ELF-1 (cell line): ENCODE data around the gene AXIN2.

Experiments
- DNase-seq: peaks from one replicate; pipeline ENCODE4 v3.0.0-alpha.2; 2016; ENCODE audit warnings: low read depth, low spot score

Gene AXIN2

GRCh38 chr17:65556014-65556909 is 5.2 kb downstream of the AXIN2 start:
- DNase-seq: peak; percentile 91

GRCh38 chr17:65554553-65555223 is 6.8 kb downstream of the AXIN2 start:
- DNase-seq: no peak

- no peak for DNase-seq
These were observed 7.5 kb downstream of the AXIN2 start for GRCh38 chr17:65553646-65554552.

GRCh38 chr17:65553009-65553645 is 8.3 kb downstream of the AXIN2 start:
- no peak for DNase-seq

- DNase-seq: no peak
These were observed 9.2 kb downstream of the AXIN2 start for GRCh38 chr17:65552214-65552613.

GRCh38 chr17:65551267-65552040 is 10.0 kb downstream of the AXIN2 start:
- DNase-seq: no peak

- no peak for DNase-seq
These were observed 10.7 kb downstream of the AXIN2 start for GRCh38 chr17:65550758-65551157.

- peak; percentile 95 for DNase-seq
These were observed 11.3 kb downstream of the AXIN2 start for GRCh38 chr17:65550075-65550662.

GRCh38 chr17:65548269-65548969 is 13.0 kb downstream of the AXIN2 start:
- DNase-seq: no peak

- DNase-seq: no peak
These were observed 14.2 kb downstream of the AXIN2 start for GRCh38 chr17:65547253-65547670.

GRCh38 chr17:65546579-65546978 is 14.9 kb downstream of the AXIN2 start:
- no peak for DNase-seq

- DNase-seq: no peak
These were observed 15.5 kb downstream of the AXIN2 start for GRCh38 chr17:65545705-65546523.

- DNase-seq: no peak
These were observed 16.8 kb downstream of the AXIN2 start for GRCh38 chr17:65544672-65545071.

GRCh38 chr17:65542610-65543009 is 18.8 kb downstream of the AXIN2 start:
- DNase-seq: no peak

GRCh38 chr17:65542067-65542466 is 19.4 kb downstream of the AXIN2 start:
- DNase-seq: no peak

GRCh38 chr17:65541453-65541852 is 20.0 kb downstream of the AXIN2 start:
- no peak for DNase-seq

- no peak for DNase-seq
These were observed 21.7 kb downstream of the AXIN2 start for GRCh38 chr17:65539630-65540266.
